IPS-NIHi7 (cell line): Measurements from ENCODE around the gene TRAK2.

Experiments used
- DNase-seq: peaks from one replicate; pipeline ENCODE4 v3.0.0; 2012; ENCODE audit warnings: mixed read lengths; ENCODE audit errors: extremely low spot score

TRAK2 gene, protein sequence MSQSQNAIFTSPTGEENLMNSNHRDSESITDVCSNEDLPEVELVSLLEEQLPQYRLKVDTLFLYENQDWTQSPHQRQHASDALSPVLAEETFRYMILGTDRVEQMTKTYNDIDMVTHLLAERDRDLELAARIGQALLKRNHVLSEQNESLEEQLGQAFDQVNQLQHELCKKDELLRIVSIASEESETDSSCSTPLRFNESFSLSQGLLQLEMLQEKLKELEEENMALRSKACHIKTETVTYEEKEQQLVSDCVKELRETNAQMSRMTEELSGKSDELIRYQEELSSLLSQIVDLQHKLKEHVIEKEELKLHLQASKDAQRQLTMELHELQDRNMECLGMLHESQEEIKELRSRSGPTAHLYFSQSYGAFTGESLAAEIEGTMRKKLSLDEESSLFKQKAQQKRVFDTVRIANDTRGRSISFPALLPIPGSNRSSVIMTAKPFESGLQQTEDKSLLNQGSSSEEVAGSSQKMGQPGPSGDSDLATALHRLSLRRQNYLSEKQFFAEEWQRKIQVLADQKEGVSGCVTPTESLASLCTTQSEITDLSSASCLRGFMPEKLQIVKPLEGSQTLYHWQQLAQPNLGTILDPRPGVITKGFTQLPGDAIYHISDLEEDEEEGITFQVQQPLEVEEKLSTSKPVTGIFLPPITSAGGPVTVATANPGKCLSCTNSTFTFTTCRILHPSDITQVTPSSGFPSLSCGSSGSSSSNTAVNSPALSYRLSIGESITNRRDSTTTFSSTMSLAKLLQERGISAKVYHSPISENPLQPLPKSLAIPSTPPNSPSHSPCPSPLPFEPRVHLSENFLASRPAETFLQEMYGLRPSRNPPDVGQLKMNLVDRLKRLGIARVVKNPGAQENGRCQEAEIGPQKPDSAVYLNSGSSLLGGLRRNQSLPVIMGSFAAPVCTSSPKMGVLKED

DNA sequence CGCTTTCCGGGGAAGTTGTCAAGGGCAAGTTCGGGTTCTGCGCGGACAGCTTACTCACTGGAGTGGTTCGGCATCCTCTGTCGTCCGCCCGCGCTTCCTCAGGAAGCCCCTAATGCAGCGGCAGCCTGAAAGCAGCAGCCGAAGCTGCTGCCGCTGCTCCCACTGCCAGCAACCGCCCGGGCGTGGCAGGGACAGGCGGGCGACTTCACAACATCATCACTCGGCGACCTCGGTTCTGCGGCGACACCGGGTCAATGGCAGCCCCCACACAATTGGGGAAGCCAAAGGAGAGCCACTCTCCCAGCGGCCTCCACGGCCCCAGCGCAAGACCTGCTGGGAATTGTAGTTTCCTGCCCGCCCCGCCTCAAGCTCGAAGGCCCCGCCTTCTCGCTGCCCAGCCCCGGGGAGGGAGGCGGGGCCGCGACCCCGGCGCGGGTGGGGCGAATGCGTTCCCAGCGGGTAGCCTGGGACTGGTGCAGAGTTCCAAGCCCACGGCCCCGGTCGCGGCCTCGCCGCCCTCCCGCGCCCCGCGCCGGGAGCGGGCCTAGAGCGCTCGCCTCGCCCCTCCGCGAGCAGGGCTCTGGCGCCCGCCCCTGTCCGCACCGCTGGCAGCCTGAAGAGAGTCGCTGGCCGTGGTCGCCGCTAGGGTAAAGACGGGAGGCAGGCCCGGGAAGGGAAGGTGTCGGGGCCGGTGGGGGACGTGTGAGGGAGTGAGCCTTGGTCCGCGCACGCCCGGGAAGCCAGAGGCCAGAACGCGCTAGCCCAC is at the start of gene TRAK2, which contains the start of gene STRADB:
TSS of gene TRAK2 (minus strand) at position 167 of the 766 bp plus-strand sequence. CDS start 30,951 bp downstream, outside the sequence.
TSS of gene STRADB (plus strand) at position 449 of the 766 bp plus-strand sequence. CDS start 3,101 bp downstream, outside the sequence.
- DNase-seq = peak; percentile 98

GRCh38 chr2:201500534-201500933 is 49.3 kb upstream of the TRAK2 start:
- no peak for DNase-seq

DNA sequence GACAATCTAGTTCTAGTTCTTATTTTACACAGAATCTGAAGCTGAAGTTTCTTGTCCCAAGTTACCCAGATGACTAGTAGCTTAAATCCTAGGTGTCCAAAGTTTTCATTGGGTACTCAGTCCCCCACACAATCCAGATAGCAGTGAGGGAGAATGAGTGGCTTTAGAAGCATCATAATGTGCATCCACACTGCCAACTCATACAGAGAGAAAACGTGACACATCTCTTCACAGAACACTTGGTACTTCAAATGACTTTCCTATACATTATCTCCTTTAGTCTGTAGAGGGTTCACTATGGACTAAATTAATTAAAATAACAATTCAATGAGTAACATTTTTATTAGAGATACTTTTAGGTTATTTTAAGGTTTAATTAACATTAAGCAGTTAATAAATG is 45.5 kb upstream of the TRAK2 start:
- DNase-seq = no peak

GRCh38 chr2:201490291-201490690 is 39.0 kb upstream of the TRAK2 start:
- DNase-seq = no peak

- no peak for DNase-seq
Measured at GRCh38 chr2:201484805-201485204, 33.5 kb upstream of the TRAK2 start.

GRCh38 chr2:201483758-201484157 is 32.5 kb upstream of the TRAK2 start:
- peak; percentile 13 for DNase-seq

GRCh38 chr2:201483342-201483741 is 32.1 kb upstream of the TRAK2 start:
- no peak for DNase-seq

GRCh38 chr2:201482543-201482942 is 31.3 kb upstream of the TRAK2 start:
- DNase-seq = no peak

- no peak for DNase-seq
Measured at GRCh38 chr2:201472411-201472810, 21.2 kb upstream of the TRAK2 start.

DNA sequence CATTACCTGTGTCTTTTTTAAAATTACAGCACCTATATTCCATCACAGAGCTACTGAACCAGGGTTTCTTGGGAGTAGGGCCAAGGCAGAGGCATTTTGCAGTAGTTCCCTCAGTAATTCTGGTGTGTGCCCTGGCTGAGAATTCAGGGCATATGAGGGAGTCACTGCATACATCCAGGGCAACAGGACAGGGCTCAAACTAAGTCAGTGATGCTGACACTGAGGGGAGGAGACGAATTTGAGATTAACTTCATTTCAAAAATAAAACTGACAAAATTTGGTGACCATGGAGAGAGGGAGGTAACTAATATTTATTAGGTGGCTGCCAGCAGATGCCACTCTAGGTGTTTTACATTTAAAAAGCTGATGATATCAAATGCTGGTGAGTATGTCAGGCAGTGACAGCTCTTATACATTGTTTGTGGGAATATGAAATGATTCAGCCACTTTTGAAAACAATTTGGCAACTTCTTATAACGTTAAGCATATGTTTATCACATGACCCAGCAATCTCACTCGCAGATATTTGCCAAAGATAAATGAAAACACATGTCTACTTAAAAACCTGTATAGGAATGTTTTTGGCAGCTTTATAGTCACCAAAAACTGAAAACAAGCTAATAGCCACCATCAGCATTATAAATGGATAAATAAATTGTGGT is 20.6 kb upstream of the TRAK2 start:
- DNase-seq = no peak

- peak; percentile 74 for DNase-seq
Measured at GRCh38 chr2:201470821-201471731, 19.8 kb upstream of the TRAK2 start.

- no peak for DNase-seq
Measured at GRCh38 chr2:201467666-201468065, 16.4 kb upstream of the TRAK2 start.

DNA sequence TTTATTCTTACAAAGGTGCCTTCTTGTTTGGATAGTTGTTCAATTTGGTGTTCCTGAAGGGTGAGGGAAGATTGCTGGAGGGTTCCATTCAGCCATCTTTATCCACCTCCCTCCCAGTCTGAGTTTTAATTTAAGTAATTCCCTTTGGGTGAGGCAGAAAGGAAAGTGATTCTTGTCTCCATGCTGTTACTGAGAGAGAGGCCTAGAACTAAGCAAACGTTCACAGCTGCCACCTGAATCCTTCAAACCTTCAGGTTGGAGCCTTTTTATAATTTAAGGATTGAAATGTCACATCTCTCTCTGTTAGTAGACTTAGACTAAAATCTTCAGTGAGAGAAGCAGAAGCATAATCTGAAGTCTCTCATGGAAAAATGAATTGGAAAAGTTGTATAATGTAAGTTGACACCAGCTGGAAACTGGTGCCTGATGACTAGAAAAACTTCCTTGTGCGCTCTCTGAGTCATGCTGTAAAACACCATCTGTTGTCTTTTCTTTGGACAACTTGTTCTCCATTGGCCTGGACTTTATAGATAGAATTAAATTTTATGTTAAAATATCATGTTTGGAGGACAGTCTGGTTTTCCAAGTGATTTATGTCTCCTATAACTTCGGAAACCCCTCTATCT is 14.9 kb upstream of the TRAK2 start:
- DNase-seq = no peak

- no peak for DNase-seq
Measured at GRCh38 chr2:201465524-201465971, 14.3 kb upstream of the TRAK2 start.

- DNase-seq = no peak
Measured at GRCh38 chr2:201464547-201464946, 13.3 kb upstream of the TRAK2 start.

DNA sequence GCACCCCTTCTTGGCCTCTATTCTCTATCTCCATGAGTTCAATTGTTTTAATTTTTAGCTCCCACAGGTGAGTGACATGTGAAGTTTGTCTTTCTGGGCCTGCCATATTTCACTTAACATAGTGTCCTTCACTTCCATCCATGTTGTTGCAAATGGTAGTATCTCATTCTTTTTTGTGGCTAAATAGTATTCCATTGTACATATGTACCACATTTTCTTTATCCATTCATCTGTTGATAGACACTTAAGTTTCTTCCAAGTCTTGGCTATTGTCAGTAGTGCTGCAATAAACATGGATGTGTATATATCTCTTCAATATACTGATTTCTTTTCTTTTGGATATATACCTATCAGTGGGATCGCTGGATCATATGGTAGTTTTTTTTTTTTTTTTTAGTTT is 9.3 kb upstream of the TRAK2 start:
- no peak for DNase-seq

DNA sequence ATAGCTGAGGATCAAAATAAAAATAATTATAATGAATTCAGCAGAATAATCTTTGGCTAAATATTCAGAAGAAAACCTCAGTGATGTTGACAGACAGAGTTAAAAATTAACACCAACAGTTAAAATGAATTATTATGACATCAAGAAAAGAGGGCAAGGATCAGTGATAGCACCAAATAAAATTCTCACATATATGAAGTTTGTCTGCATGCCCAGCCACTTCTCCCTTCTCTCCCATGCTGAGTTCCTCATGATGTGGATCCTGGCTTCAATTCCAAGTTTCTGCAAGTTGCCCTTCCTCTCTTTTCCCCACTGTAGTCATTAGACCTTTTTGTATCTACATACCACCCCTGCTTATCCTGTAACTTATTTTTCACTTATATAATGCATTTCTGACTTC is 7.1 kb upstream of the TRAK2 start:
- DNase-seq = no peak

- no peak for DNase-seq
Measured at GRCh38 chr2:201452922-201453643, 1.8 kb upstream of the TRAK2 start.
